Loucy (cell line): ENCODE results near the gene ASS1.

Experiments
- CTCF ChIP-seq: fragments of 200-600 bp; sonication (generic); conservative IDR thresholded peaks from 2 replicates; pipeline ENCODE4 v1.5.1; 2014; ENCODE audit warnings: mild to moderate bottlenecking, antibody characterized with exemption, low read length
- EZH2phosphoT487 ChIP-seq: fragments of 200-600 bp; IDR thresholded peaks from 2 replicates; pipeline ENCODE4 v1.6.1; 2018; ENCODE audit warnings: antibody characterized with exemption, mild to moderate bottlenecking, moderate library complexity, borderline replicate concordance

DNA sequence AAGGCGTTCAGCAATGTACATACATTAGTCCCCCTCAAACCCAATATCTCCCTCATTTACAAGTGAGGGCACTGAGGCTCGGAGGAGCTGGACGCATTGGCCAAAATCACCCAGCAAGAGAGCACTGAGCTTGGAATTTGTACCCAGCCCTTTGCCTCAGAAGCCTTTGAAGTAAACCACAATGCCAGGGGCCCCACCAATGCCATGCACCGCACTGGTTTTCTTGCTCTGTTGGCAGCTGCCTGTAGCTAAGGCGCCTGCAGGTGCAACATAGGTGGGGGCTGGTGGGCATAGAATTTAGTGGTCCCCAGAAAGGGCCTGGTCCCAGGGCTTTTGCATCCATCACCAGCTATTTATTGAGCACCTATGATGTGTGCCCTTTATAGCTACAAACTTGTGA is 97.3 kb downstream of the ASS1 start:
- TF ChIP-seq CTCF (no peak), EZH2phosphoT487 (no peak)
